Measurements from ENCODE around the gene FRS3. TPM values are rescaled to one million over a fixed set of nuclear protein-coding genes. Genes with fewer than 3 reads are reported as not detected.

Gene FRS3
- total and polyA plus RNA-seq, 2 of the 8 experiments (the other 6 are each of a cell fraction or from before 2014, with no cell fraction given): 3.4 to 4.4 TPM

DNA sequence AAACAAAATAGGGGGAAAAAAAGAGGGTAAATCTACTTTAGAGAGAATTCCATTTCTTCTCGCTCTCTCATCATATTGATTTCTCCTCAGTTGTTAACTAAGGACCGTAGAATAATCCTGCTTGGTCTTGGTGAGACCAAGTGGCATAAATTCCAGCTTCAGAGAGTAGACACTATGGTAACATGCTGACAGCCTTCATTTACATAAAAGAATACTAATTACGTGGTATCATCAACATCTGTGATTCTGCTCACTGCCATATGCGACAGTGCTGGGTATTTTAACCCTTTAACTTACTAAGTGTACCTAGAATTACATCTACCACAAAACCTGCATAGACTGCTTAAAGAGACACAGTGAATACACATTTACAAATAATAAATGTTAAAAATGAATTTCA lies 34.9 kb upstream of the FRS3 start:
- CTCF ChIA-PET (ENCODE audit: partially characterized antibody): interaction anchor here (0.9 to 3.1 kb wide), 3 partner anchors 9 to 13 kb away, joined by 3 to 11 read pairs (median 3); no protein-coding TSS in a partner anchor
- no peaks in the 10 kb centered on the region for H3K27me3 ChIP-seq (replicated peaks in 1 of 4; ENCODE audit: control insufficient read depth in 3 of 4, extremely low read depth in 1 of 4, insufficient read depth in 3 of 4, low read length in 3 of 4)
- no peak overlapping the region for H3K23ac ChIP-seq (ENCODE audit: insufficient read length)
- H2BK15ac ChIP-seq (ENCODE audit: low read length): no peak overlapping the region
- no peak overlapping the region for H2BK120ac ChIP-seq (replicated peaks; ENCODE audit: low read depth, low read length)
- H4K20me1 ChIP-seq (replicated peaks in 1 of 2; ENCODE audit: control insufficient read depth in 1 of 2, insufficient read depth in 2 of 2, low read length in 2 of 2): no peaks in the 10 kb centered on the region
- no peaks in the 10 kb centered on the region for H3K9me3 ChIP-seq (ENCODE audit: insufficient read depth in 2 of 2, low read depth in 1 of 2, low read length in 1 of 2)
- no peak overlapping the region for H2AFZ ChIP-seq (ENCODE audit: low read length)
- no peak overlapping the region for H3K18ac ChIP-seq (ENCODE audit: extremely low read depth, low read length)
- no peak overlapping the region for H3K4me2 ChIP-seq (ENCODE audit: insufficient read depth in 1 of 2, low read depth in 2 of 2, low read length in 2 of 2)
- H3K36me3 ChIP-seq (ENCODE audit: control insufficient read depth in 2 of 4, insufficient read depth in 4 of 4, low read length in 3 of 4): no peaks in the 10 kb centered on the region; a peak in 1 of 8 replicates
- H3K79me2 ChIP-seq (ENCODE audit: control insufficient read depth in 1 of 2, insufficient read depth in 2 of 2, low read length in 2 of 2): no peaks in the 10 kb centered on the region
- H2BK5ac ChIP-seq (ENCODE audit: low read depth, low read length): no peak overlapping the region
- no peak overlapping the region for H4K5ac ChIP-seq (ENCODE audit: insufficient read length, low read depth, low read length)
- H3K14ac ChIP-seq (ENCODE audit: insufficient read length): no peak overlapping the region
- POLR2A ChIA-PET (ENCODE audit: partially characterized antibody): no interaction called here
- WGBS, 2 experiments (ENCODE audit: extremely low coverage in 1 of 2, insufficient coverage in 1 of 2, insufficient read length in 1 of 2, insufficient replicate concordance in 2 of 2, low coverage in 1 of 2, low lambda C conversion rate in 2 of 2, missing lambda C conversion rate in 1 of 2): 91% methylated on average over 4 of the region's 4 CpGs; no CpG with 5 or more reads in 1 of the 2 experiments
- no peaks in the 10 kb centered on the region for H3K4me1 ChIP-seq (replicated peaks in 1 of 4; ENCODE audit: control insufficient read depth in 3 of 4, insufficient read depth in 4 of 4, low read length in 3 of 4)
- no peak overlapping the region for H2BK20ac ChIP-seq (ENCODE audit: low read length)
- H3K23me2 ChIP-seq (ENCODE audit: low read depth, low read length): no peaks in the 10 kb centered on the region
- H2BK12ac ChIP-seq (ENCODE audit: low read depth, low read length): no peak overlapping the region
- no peak overlapping the region for H3K9ac ChIP-seq (replicated peaks in 1 of 4; ENCODE audit: extremely low read depth in 1 of 4, low read depth in 3 of 4, low read length in 3 of 4)
- H3K27ac ChIP-seq (ENCODE audit: low read depth, low read length): no peak overlapping the region
- TF ChIP-seq TCF12 (IDR thresholded peaks at IDR 0.05; ENCODE audit: low read depth, low read length) (no peak), EZH2 (IDR thresholded peaks at IDR 0.05; ENCODE audit: low read depth, low read length, severe bottlenecking) (no peak), JUN (IDR thresholded peaks at IDR 0.05; ENCODE audit: low read depth, low read length) (no peak), SP4 (IDR thresholded peaks at IDR 0.05; ENCODE audit: low read length) (no peak), CREB1 (IDR thresholded peaks at IDR 0.05) (no peak), CEBPB (IDR thresholded peaks at IDR 0.05; ENCODE audit: low read depth, low read length) (no peak), GTF2F1 (IDR thresholded peaks at IDR 0.05; ENCODE audit: borderline replicate concordance, low read depth, low read length) (no peak), HDAC6 (IDR thresholded peaks at IDR 0.05; ENCODE audit: low read depth, low read length) (no peak), SAP30 (IDR thresholded peaks at IDR 0.05; ENCODE audit: insufficient read depth, insufficient replicate concordance, low read length) (no peak), PHF8 (conservative IDR thresholded peaks at IDR 0.05; ENCODE audit: low read depth, low read length) (no peak), KDM1A (IDR thresholded peaks at IDR 0.05; ENCODE audit: borderline replicate concordance, low read length) (no peak), TEAD4 (IDR thresholded peaks at IDR 0.05; ENCODE audit: low read depth, low read length) (no peak)
- TF ChIP-seq, protein P1, sequence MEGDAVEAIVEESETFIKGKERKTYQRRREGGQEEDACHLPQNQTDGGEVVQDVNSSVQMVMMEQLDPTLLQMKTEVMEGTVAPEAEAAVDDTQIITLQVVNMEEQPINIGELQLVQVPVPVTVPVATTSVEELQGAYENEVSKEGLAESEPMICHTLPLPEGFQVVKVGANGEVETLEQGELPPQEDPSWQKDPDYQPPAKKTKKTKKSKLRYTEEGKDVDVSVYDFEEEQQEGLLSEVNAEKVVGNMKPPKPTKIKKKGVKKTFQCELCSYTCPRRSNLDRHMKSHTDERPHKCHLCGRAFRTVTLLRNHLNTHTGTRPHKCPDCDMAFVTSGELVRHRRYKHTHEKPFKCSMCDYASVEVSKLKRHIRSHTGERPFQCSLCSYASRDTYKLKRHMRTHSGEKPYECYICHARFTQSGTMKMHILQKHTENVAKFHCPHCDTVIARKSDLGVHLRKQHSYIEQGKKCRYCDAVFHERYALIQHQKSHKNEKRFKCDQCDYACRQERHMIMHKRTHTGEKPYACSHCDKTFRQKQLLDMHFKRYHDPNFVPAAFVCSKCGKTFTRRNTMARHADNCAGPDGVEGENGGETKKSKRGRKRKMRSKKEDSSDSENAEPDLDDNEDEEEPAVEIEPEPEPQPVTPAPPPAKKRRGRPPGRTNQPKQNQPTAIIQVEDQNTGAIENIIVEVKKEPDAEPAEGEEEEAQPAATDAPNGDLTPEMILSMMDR (IDR thresholded peaks at IDR 0.05; ENCODE audit: control extremely low read depth in 1 of 3, insufficient read depth in 1 of 3, low read depth in 1 of 3, low read length in 3 of 3): no peak
- no peak for FAIRE-seq
- DNase-seq (ENCODE audit: low read depth in 1 of 2, low spot score in 2 of 2): no peak
- H3K79me1 ChIP-seq (ENCODE audit: low read depth, low read length): no peaks in the 10 kb centered on the region
- no peak overlapping the region for H4K8ac ChIP-seq (ENCODE audit: extremely low read depth, insufficient read depth, low read length)
- no peak overlapping the region for H3K4ac ChIP-seq (replicated peaks; ENCODE audit: insufficient read length, low read depth, low read length)
- H2AK5ac ChIP-seq (ENCODE audit: low read depth, low read length): no peak overlapping the region
- H4K91ac ChIP-seq (replicated peaks; ENCODE audit: insufficient read length, low read length): no peak overlapping the region
- H3K4me3 ChIP-seq (ENCODE audit: extremely low read depth in 1 of 4, insufficient read depth in 2 of 4, low read depth in 3 of 4, low read length in 4 of 4): no peak overlapping the region
- no peak overlapping the region for H3K56ac ChIP-seq (replicated peaks; ENCODE audit: insufficient read length, low read depth, low read length)
